Astrocyte of the hippocampus (primary cell): ENCODE results near the gene PLA2G2E.
A peak's percentile ranks its signal among the peaks of the same experiment; 100 is the strongest.

Source experiments
- DNase-seq: peaks from one replicate; pipeline ENCODE4 v3.0.0; 2011; ENCODE audit warnings: low read depth, low spot score

PLA2G2E gene

GRCh38 chr1:19923137-19923952 is at the start of gene PLA2G2E:
PLA2G2E (minus strand) TSS chr1:19923617; CDS start chr1:19923559, 58 bp downstream.
- DNase-seq = no peak

- DNase-seq = no peak
These were observed 48.2 kb upstream of the PLA2G2E start for GRCh38 chr1:19971664-19972063.

GRCh38 chr1:19969898-19970660 is 46.7 kb upstream of the PLA2G2E start:
- DNase-seq = no peak

GRCh38 chr1:19967808-19968207 is 44.4 kb upstream of the PLA2G2E start:
- no peak for DNase-seq

- no peak for DNase-seq
These were observed 41.1 kb upstream of the PLA2G2E start for GRCh38 chr1:19964542-19964941.

GRCh38 chr1:19963636-19964035 is 40.2 kb upstream of the PLA2G2E start:
- DNase-seq = no peak

GRCh38 chr1:19960591-19960990 is 37.2 kb upstream of the PLA2G2E start:
- DNase-seq = no peak

GRCh38 chr1:19957779-19958178 is 34.4 kb upstream of the PLA2G2E start:
- DNase-seq = no peak

- DNase-seq = no peak
These were observed 32.2 kb upstream of the PLA2G2E start for GRCh38 chr1:19955534-19956170.

GRCh38 chr1:19954059-19954458 is 30.6 kb upstream of the PLA2G2E start:
- DNase-seq = no peak

GRCh38 chr1:19949016-19949415 is 25.6 kb upstream of the PLA2G2E start:
- DNase-seq = peak; percentile 71

GRCh38 chr1:19946971-19947370 is 23.6 kb upstream of the PLA2G2E start:
- DNase-seq = no peak

- DNase-seq = no peak
These were observed 22.9 kb upstream of the PLA2G2E start for GRCh38 chr1:19946331-19946751.

- no peak for DNase-seq
These were observed 22.5 kb upstream of the PLA2G2E start for GRCh38 chr1:19945914-19946313.

- no peak for DNase-seq
These were observed 19.2 kb upstream of the PLA2G2E start for GRCh38 chr1:19942657-19943056.

GRCh38 chr1:19942088-19942487 is 18.7 kb upstream of the PLA2G2E start:
- DNase-seq = no peak

GRCh38 chr1:19941206-19941568 is 17.8 kb upstream of the PLA2G2E start:
- no peak for DNase-seq

- DNase-seq = no peak
These were observed 17.2 kb upstream of the PLA2G2E start for GRCh38 chr1:19940486-19941205.

GRCh38 chr1:19938472-19938871 is 15.1 kb upstream of the PLA2G2E start:
- DNase-seq = no peak

GRCh38 chr1:19936061-19936750 is 12.8 kb upstream of the PLA2G2E start:
- DNase-seq = no peak

GRCh38 chr1:19934336-19934735 is 10.9 kb upstream of the PLA2G2E start:
- DNase-seq = no peak
